Caco-2 (cell line): ENCODE data around the gene MRPL45. TPM values are rescaled to one million over a fixed set of nuclear protein-coding genes. Genes with fewer than 3 reads are reported as not detected.

ENCODE experiments used
- BruUV-seq: library from RNA; stranded (reverse); fragments of 400-500 nt; replicated peaks from 2 replicates; lab custom pipeline; 2021; lab: Mats Ljungman, UMichigan
- CTCF ChIA-PET: fragments of 300-600 bp; sonication (Branson Sonifier 250); formaldehyde crosslinking; loops from one replicate; lab custom pipeline; 2022; ENCODE audit warnings: antibody characterized with exemption; lab: Charles Lee
- POLR2A ChIA-PET: fragments of 300-600 bp; sonication (Branson Sonifier 250); formaldehyde crosslinking; loops from one replicate; lab custom pipeline; 2022; ENCODE audit warnings: antibody characterized with exemption; lab: Charles Lee
- DNase-seq, 2 experiments: peaks; one replicate each; pipeline versions ENCODE4 v3.0.0 to v3.0.0-alpha.2; 2020 to 2022
- H3K27me3 ChIP-seq: replicated peaks from 2 replicates; pipeline ENCODE4 v1.6.0; 2011; ENCODE audit warnings: low read length; ENCODE audit not compliant: control insufficient read depth, insufficient read depth
- H3K36me3 ChIP-seq: 2 replicates; pipeline ENCODE4 v1.5.1; 2011; ENCODE audit warnings: low read length; ENCODE audit not compliant: control insufficient read depth, insufficient read depth
- H3K4me1 ChIP-seq: fragments of 250-450 bp; sonication (Bioruptor Pico); 2 replicates; pipeline ENCODE4 v1.5.1; 2020; ENCODE audit warnings: mild to moderate bottlenecking
- H3K4me3 ChIP-seq: 2 replicates; pipeline ENCODE4 v1.5.1; 2011; ENCODE audit warnings: low read depth, mild to moderate bottlenecking, control low read depth, low read length
- H3K9me3 ChIP-seq: fragments of 250-450 bp; sonication (Bioruptor Pico); 2 replicates; pipeline ENCODE4 v1.5.1; 2020; ENCODE audit warnings: mild to moderate bottlenecking, moderate library complexity
- H3K27ac Mint-ChIP-seq: one replicate; pipeline ENCODE4 v1.8.0; 2022; ENCODE audit warnings: mixed read lengths; ENCODE audit not compliant: unreplicated experiment
- H3K27me3 Mint-ChIP-seq: one replicate; pipeline ENCODE4 v1.8.0; 2022; ENCODE audit warnings: mixed read lengths; ENCODE audit not compliant: insufficient read depth, unreplicated experiment
- H3K36me3 Mint-ChIP-seq: one replicate; pipeline ENCODE4 v1.8.0; 2022; ENCODE audit warnings: mild to moderate bottlenecking, mixed read lengths; ENCODE audit not compliant: insufficient read depth, unreplicated experiment
- H3K4me1 Mint-ChIP-seq: one replicate; pipeline ENCODE4 v1.8.0; 2022; ENCODE audit warnings: low read depth, mixed read lengths; ENCODE audit not compliant: unreplicated experiment
- H3K4me3 Mint-ChIP-seq: one replicate; pipeline ENCODE4 v1.8.0; 2022; ENCODE audit warnings: mild to moderate bottlenecking, moderate library complexity, mixed read lengths; ENCODE audit not compliant: unreplicated experiment
- H3K9me3 Mint-ChIP-seq: one replicate; pipeline ENCODE4 v1.8.0; 2022; ENCODE audit warnings: mixed read lengths; ENCODE audit not compliant: unreplicated experiment
- CTCF ChIP-seq, 2 experiments: fragments of 200-600 bp in 1 of 2; IDR thresholded peaks; 1 replicate in 1 of 2; 2 replicates in 1 of 2; pipeline versions ENCODE4 v1.5.1 to v1.8.0; 2011 to 2022; ENCODE audit warnings: antibody characterized with exemption in 1 of 2, control low read depth in 1 of 2, inconsistent platforms in 1 of 2, low read depth in 1 of 2, low read length in 1 of 2, mild to moderate bottlenecking in 1 of 2, moderate library complexity in 1 of 2; ENCODE audit not compliant: insufficient read depth in 1 of 2, severe bottlenecking in 1 of 2, unreplicated experiment in 1 of 2
- intact Hi-C: fragments of 100-400 bp; cut with micrococcal nuclease; formaldehyde crosslinking; loops from one replicate; pipeline ENCODE4 v1.10.0; 2022; ENCODE audit not compliant: unreplicated experiment
- total RNA-seq: library from RNA; stranded (reverse); gene quantifications from 2 replicates; pipeline ENCODE4 v1.2.3, GENCODE V29; 2022

The MRPL45 gene
- total RNA-seq, 1 experiment from 2014 or later: 83.6 TPM

DNA sequence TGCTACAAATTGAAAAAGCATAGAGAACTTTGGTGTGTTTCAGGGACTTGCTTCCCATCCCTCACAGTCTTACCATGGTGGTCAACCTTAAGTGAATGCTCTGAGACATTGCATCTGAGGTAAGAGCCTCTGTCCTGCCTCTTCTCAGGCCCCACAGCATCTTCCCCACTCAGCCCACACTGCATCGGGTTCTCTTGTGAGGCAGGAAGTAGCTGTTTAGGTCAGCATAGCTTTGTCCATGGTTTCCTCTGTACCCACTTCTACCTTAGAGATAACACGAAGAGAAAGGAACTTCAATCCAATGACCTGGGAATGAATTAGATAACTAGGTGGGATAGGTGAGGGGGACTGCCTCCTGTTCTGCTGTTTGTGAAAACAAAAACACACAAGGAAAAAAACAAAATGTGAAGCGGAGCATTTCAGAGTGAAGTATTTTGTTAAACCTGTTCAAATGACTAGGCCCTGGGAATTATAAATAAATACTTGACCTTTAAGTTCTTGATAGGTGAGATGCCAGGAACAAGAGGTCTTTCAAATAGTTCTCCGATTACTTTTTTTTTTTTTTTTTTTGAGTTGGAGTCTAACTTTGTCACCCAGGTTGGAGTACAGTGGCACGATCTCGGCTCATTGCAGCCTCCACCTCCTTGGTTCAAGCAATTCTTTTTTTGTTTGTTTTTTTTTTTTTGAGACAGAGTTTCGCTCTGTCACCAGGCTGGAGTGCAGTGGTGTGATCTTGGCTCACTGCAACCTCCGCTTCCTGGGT lies 72.3 kb downstream of the MRPL45 start:
- peaks cover 66% of the 10 kb centered on the region for H3K36me3 Mint-ChIP-seq
- no TSS peak for BruUV-seq
- no peaks in the 10 kb centered on the region for H3K9me3 Mint-ChIP-seq
- no peak overlapping the region for H3K4me3 Mint-ChIP-seq
- H3K27me3 ChIP-seq: no peaks in the 10 kb centered on the region
- H3K4me3 ChIP-seq: no peak overlapping the region
- intact Hi-C loops: no loop called here
- H3K9me3 ChIP-seq: no peaks in the 10 kb centered on the region
- DNase-seq: no peak
- TF ChIP-seq CTCF (IDR thresholded peaks at IDR 0.05; ENCODE audit: insufficient read depth in 1 of 2, low read depth in 1 of 2, low read length in 1 of 2, severe bottlenecking in 1 of 2, unreplicated experiment in 1 of 2): no peak
- no peaks in the 10 kb centered on the region for H3K27me3 Mint-ChIP-seq
- POLR2A ChIA-PET: no interaction called here
- no peaks in the 10 kb centered on the region for H3K4me1 Mint-ChIP-seq
- H3K27ac Mint-ChIP-seq: no peak overlapping the region
- CTCF ChIA-PET: no interaction called here
- H3K36me3 ChIP-seq: peaks cover 1% of the 10 kb centered on the region
- H3K4me1 ChIP-seq: no peaks in the 10 kb centered on the region

Other genes with a start within 250 kb of the MRPL45 start
- not detected in 2 replicates for gene TBC1D3C, start 228.5 kb upstream of the MRPL45 start, total RNA-seq
- gene TBC1D3E, start 169.2 kb upstream of the MRPL45 start, total RNA-seq: not detected in 2 replicates
- not detected in 2 replicates for gene TBC1D3, start 104.6 kb upstream of the MRPL45 start, total RNA-seq
- 0.05 TPM in 1 of 2 replicates, not detected in the other for gene GPR179, start 46.8 kb downstream of the MRPL45 start, total RNA-seq
- gene SOCS7, start 54.7 kb downstream of the MRPL45 start, total RNA-seq: 29.2 and 32.4 TPM in 2 replicates
- 69.7 and 83.5 TPM in 2 replicates for gene ARHGAP23, start 131.3 kb downstream of the MRPL45 start, total RNA-seq